HL-60/S4 treated with phorbol 12-myristate 13-acetate at 8.2 ng/mL for 4 days and 3 days (cell line): ENCODE results near the gene ANKH.
"Not testable (repeated sequence)": the region's sequence is repeated elsewhere in the genome, so short reads cannot be mapped to it uniquely, and the experiment has no call there.

Source experiments
- in situ Hi-C: fragments of 300-500 bp; cut with MboI; formaldehyde crosslinking; loops from 2 replicates; pipeline ENCODE4 v1.15.0; 2022; ENCODE audit warnings: low sequenced_read_pairs

ANKH gene

GRCh38 chr5:14871214-14872069 is at the start of gene ANKH:
ANKH (minus strand) TSS chr5:14871778; CDS start chr5:14871447, 331 bp downstream.
- in situ Hi-C loops: no loop called here

DNA sequence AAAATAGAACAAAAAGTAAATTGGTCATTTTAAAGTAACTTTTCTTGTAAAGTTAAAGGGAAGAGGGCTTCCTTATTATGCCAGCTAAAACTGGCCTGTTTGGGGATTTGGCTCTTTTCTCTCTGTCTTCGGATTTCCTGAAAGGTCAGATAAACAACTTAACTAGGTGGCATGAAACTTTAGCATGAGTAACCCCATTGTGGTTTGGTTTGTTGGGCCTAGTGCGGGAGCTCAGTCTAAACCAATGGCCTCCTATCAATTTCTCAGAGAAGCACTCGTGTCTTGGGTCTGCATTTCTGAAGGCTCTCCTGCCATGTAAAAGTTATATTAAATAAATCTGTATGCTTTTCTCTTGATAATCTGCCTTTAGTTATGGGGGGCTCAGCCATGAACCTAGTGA is 48.5 kb upstream of the ANKH start:
- in situ Hi-C loops: no loop called here

GRCh38 chr5:14919106-14919505 is 47.5 kb upstream of the ANKH start:
- in situ Hi-C loops: not testable (repeated sequence)

DNA sequence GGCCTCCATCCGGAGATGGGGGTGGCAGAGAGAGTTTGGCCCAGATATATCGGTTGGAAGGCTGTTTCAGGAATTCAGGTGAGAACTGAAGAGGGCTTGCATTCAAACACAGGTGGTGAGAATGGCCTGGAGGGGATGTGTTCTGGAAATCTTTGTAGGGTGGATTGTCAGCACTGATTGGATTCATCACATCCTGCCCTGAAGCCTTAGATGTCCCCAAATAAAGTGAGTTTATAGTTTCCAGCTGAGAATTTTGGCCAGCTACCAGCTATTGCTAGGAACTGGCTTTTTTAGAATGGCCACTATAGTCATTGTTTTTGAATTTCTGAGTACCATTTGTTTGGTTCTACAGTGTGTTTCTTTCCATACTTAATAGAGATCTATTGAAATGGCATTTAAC is 46.1 kb upstream of the ANKH start:
- in situ Hi-C loops: no loop called here

DNA sequence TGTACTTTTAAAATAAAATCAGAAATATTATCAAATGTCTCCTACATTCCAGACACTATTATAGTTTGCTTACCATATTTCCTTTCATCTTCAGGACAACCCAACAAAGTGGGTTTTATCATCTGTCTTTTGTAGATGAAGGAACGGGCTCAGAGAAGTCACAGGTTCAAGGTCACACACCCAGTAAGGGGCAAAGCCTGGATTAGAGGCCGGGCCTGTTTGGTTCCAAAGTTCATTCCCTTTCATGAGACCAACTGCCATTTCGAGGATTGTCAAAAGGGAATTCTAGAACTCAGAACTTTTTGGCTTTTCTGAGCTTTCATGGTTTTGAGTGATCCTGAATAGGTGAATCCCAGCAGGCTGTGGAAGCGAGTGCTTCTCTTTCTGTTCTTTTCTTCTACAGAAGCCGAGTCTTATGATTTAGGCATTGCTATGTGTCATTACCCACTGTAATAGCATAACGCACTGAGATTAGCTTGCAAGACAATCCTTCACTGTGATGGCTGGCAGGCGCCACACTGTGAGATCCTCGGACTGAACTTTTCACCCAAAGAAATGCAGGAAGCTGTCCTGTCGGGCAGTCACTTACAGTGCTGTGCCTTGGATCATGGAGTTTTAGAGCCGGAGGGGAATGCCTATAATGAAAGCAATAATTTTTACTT is 43.8 kb upstream of the ANKH start:
- in situ Hi-C loops: no loop called here

DNA sequence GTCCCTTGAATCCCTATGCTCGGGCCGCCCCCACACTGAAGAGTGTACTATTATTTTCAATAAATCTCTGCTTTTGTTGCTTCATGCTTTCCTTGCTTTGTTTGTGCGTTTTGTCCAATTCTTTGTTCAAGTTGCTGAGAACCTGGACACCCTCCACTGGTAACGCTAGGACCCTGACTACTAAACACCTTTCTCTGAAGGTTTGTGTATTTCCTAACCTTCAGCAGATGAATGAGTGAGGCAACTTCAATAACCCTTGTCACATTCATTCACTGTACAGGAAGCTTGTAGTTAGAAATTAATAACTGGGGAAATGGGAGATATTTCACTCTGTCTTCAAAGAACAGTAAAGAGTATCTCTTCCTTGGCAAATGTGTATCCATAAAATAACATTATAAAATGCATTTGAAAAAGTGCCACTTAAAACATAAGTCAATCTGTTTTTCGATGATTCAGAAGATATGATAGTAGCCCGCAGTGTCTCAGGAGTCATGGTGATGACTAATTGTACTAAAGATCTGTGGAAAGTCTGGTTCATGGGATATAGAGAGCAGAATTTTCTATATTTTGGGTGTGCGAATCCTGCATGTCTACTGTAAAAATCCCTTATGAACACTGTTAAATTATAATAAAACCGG is 43.2 kb upstream of the ANKH start:
- in situ Hi-C loops: no loop called here

GRCh38 chr5:14914193-14914592 is 42.6 kb upstream of the ANKH start:
- in situ Hi-C loops: no loop called here

DNA sequence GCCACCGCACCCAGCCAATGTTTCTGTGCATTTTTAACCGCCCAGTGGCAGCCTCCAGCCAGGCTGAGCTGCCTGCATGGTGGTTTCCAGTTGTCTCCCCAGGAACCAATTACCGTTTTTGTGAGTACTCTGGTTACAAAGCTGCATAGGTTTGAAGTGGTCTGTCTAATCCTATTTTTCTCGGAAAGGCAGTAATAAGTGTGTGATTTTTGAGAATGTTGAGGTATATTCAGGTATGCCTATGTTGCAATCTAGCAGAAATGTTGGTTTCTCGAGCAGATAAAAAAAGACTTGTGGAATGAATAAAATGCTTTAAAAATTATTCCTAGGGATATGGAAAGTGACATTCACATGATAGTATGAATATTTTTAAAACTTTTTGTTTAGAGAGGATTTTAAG is 41.5 kb upstream of the ANKH start:
- in situ Hi-C loops: no loop called here

- in situ Hi-C loops: no loop called here
These were observed 40.6 kb upstream of the ANKH start for GRCh38 chr5:14912206-14912605.

DNA sequence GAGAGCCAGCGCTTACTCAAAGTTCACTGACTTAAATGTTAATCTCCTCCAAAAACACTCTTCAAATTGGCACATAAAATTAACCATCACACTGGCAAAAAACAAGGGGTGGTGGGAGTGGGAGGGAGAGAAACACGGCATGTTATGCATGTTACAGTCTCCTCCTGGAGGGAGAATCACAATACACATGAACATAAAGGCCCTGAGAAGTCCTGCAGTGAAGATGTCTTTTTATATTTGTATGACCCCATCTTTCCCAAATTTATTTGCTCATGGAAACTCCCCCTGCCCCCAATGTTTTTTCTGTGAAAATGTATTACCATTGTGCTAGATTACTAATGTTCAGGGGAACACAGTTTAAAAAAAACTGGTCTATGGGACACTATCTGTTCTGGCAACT is 37.8 kb upstream of the ANKH start:
- in situ Hi-C loops: no loop called here

DNA sequence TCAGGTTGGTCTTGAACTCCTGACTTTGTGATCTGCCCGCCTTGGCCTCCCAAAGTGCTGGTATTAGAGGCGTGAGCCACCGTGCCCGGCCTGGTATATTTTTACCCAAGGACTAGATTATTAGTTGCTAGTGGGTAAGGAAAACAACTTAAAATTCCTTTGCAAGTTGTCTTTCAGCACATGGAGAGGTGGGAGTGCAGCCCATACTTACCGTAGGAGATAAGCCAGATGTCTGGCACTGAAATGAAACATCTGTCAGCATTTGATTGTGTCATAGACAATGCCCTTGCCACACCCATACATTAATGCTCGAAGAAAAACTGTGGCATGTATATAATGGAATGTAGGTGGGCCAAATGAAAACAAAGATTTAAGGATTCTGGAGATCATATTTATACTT is 36.6 kb upstream of the ANKH start:
- in situ Hi-C loops: no loop called here

- in situ Hi-C loops: no loop called here
These were observed 35.0 kb upstream of the ANKH start for GRCh38 chr5:14906628-14907027.

GRCh38 chr5:14902826-14903560 is 31.4 kb upstream of the ANKH start:
- in situ Hi-C loops: no loop called here

DNA sequence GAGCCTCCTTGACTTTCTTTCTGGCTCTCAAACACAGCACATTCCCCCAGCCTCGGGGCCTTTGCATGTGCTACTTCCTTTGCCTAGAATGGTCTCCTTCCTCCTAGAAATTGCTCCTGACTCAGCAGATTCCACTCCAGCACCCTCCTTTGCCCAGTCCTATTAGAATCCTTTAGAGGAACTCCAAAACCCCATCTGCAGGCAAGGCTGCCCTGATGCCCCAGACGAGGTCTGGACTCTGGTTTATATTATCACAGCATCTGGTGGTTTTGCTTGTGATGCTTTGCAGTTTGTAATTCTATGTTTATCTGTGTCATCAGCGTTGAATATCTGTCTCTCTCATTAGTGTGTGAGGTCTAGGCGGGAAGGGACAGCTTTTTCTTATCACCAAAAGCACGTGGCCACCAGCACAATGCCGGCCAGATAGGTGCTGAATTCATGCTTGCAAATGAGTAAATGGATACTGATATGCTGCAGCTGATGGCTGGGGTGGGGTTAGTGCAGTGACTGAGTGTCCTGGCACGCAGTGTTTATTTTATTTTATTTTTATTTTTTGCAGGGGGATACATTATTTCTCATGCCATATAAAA is 30.0 kb upstream of the ANKH start:
- in situ Hi-C loops: no loop called here

DNA sequence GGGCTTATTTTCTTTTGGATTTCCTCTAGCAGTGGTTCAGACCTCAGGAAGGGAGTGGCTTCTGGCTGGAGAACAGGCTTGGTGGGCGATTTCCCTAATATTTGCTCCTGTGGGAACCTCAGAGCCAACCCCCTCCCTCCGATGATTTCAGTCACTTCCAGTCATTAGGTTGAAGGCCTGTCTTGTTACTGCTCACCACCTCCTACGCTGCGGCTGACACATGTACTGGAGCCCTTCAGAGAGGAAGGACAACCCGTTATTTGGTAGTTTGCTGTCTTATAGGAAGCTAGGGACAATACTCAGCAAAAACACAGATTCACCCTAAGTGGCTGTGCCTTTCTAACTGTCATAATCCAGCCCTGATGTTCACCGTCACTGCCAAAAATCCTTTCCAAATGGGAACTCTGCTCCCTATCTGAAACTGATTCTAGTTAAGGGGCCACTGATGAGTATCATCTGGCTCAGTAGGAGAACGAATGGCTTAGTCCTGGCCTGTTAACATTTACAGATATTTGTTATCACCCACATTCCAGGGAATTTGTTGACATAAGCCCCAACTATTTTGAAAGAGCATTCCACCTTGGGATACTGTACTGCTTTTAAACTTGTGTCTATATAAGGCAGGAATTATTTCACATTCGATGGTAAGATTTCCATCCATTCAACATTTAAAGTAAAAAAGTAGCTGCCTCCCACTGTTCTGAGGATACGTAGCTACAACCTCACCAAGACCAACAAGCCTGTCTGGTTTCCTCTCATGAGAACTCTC is 29.3 kb upstream of the ANKH start:
- in situ Hi-C loops: no loop called here

DNA sequence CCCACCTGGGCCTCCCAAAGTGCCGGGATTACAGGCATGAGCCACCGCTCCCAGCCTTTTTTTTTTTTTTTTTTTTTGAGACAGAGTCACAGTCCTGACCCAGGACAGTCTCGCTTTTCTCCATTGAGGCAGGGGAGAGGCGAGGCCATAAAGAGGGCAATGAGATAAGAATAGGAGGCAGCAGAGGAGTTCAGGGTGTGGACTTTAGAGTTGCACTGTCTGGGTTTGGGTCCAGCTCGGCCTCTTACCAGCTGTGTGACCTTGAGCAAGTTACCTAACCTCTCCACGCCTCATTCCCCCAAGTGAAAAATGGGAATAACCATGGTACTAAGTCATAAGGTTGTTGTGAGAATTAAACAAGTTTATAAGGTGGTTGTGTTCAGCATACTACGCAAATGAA is 24.6 kb upstream of the ANKH start:
- in situ Hi-C loops: no loop called here

DNA sequence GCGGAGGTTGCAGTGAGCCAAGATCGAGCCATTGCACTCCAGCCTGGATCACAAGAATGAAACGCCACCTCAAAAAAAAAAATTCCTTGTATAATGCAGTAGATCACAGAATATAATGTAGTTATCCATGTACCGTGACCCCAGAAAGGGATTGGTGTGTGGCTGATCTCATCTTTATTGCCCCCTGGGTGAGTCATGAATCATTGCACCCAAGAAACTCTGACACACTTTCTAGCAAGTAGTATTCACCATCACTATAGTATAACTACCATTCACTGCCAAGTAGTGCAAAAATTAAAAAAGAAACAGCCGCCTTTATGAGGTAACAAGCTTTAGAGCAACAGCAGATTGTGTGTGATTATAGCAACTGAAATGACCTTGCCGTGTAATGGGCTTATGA is 23.7 kb upstream of the ANKH start:
- in situ Hi-C loops: no loop called here

DNA sequence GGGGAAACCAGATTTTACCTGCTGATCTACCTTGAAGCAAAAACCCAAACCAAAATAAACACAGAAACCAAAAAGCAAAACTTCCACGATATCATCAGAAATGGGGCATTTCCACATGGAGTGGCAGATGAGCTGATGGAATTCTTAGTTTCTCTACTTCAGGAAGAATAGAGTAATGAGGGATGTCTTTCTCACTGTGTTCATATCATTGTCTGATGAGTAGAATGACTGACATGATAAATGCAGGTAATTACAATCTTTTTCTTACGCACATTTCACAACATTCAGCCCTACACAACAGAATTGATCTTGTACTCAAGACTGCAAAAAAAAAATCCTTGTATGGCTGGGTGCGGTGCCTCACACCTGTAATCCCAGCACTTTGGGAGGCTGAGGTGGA is 23.2 kb upstream of the ANKH start:
- in situ Hi-C loops: no loop called here

DNA sequence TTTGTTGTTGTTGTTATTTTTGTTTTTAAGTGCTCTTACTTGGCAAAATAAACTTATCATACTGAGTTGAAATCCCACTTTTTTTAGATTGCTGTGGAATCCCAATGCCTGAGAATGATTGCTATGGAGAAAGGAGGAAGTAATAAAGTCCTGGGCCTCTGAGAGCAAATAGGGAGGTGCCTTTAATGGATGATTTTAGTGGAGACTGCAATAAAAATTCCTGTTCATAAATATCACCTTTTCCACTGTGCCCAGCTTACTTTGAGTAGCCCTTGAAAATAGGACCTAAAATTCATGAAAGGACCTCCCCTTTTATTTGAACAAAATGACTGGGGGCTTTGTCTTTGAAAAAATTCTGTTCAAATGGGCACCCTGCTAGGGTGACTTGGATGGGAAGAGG is 21.8 kb upstream of the ANKH start:
- in situ Hi-C loops: no loop called here

DNA sequence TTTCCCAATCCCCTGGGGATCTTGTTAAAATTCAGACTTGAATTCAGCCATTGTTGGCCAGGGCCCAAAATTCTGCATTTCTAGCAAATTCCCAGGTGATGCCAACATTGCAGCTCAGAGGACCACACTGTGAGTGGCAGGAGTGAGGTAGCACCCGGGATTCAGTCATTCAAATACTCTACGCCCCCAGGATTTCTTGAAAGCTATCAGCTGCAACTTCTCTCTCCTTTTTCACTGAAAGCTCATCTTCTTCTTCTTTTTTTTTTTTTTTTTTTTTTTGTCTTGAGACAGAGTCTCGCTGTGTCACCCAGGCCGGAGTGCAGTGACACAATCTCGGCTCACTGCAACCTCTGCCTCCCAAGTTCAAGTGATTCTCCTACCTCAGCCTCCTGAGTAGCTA is 19.3 kb upstream of the ANKH start:
- in situ Hi-C loops: no loop called here
